ENCODE data around the gene ZNF701. TPM values are rescaled to one million over a fixed set of nuclear protein-coding genes. Genes with fewer than 3 reads are reported as not detected.
"Not testable (repeated sequence)": the region's sequence is repeated elsewhere in the genome, so short reads cannot be mapped to it uniquely, and the experiment has no call there.

The ZNF701 gene
- total and polyA plus RNA-seq, 12 donors, result 4.0 to 21.3 (median 11.1) TPM

- Histone ChIP-seq H3K9me3 (replicated peaks in 1 of 3) (peaks cover 0 to 19% (median 0%) of the 10 kb centered on the region in 3 donors), H3K27me3 (no peaks in the 10 kb centered on the region), H3K4me3 (no peak overlapping the region), H3K27ac (no peak overlapping the region), H3K36me3 (replicated peaks in 1 of 2) (no peaks in the 10 kb centered on the region), H3K4me1 (replicated peaks in 1 of 2) (peaks cover 0 to 3% of the 10 kb centered on the region in 2 donors)
- 90 to 94% (median 93%) methylated on average over 6 of the region's 6 CpGs for WGBS, 4 donors
- TF ChIP-seq POLR2A (IDR thresholded peaks at IDR 0.05), result no peak
- TF ChIP-seq CTCF (IDR thresholded peaks at IDR 0.05), result no peak
- no peak for DNase-seq
- intact Hi-C loops (cut with DNase I), result no loop called here
Measured at GRCh38 chr19:52566121-52566520, 4.0 kb upstream of the ZNF701 start.

DNA sequence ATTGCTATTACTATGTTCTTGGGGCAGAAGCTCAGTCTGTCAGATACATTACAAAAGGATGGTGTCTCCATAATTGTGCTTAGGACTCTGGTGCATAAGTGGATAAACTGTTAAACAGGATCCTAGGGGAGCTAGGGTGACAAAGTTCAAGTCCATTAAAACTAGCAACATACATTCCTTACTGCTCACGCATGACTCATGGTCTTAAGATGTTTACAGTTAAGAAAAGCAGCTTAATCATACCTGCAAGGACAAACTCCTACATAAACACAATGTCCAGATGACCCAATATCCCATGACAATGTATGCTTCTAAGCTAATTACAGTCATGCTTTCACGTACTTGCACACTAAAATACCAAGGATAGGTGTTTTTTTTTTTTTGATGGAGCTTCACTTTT is 3.5 kb upstream of the ZNF701 start:
- intact Hi-C loops (cut with DNase I), result no loop called here
- peaks cover 0 to 19% (median 0%) of the 10 kb centered on the region in 3 donors for H3K9me3 ChIP-seq (replicated peaks in 1 of 3)
- WGBS, 4 donors, result 91 to 95% (median 92%) methylated on average over 2 of the region's 2 CpGs
- TF ChIP-seq CTCF (IDR thresholded peaks at IDR 0.05), result no peak
- TF ChIP-seq POLR2A (IDR thresholded peaks at IDR 0.05), result no peak
- H3K27ac ChIP-seq, result no peak overlapping the region
- DNase-seq, result no peak
- no peak overlapping the region for H3K4me3 ChIP-seq
- no peaks in the 10 kb centered on the region for H3K27me3 ChIP-seq
- H3K36me3 ChIP-seq (replicated peaks in 1 of 2), result no peaks in the 10 kb centered on the region
- H3K4me1 ChIP-seq (replicated peaks in 1 of 2), result peaks cover 0 to 3% of the 10 kb centered on the region in 2 donors

- no peak for DNase-seq
- H3K36me3 ChIP-seq (replicated peaks in 1 of 2), result no peaks in the 10 kb centered on the region
- peaks cover 0 to 3% of the 10 kb centered on the region in 2 donors for H3K4me1 ChIP-seq (replicated peaks in 1 of 2)
- H3K9me3 ChIP-seq (replicated peaks in 1 of 3), result peaks cover 0 to 14% (median 0%) of the 10 kb centered on the region in 3 donors
- H3K27ac ChIP-seq, result no peak overlapping the region
- intact Hi-C loops (cut with DNase I), result no loop called here
- no peaks in the 10 kb centered on the region for H3K27me3 ChIP-seq
- H3K4me3 ChIP-seq, result no peak overlapping the region
- 96 to 99% (median 97%) methylated on average over 13 to 14 of the region's 14 CpGs for WGBS, 4 donors
- TF ChIP-seq CTCF (IDR thresholded peaks at IDR 0.05) (no peak), POLR2A (IDR thresholded peaks at IDR 0.05) (no peak)
Measured at GRCh38 chr19:52567921-52568320, 2.2 kb upstream of the ZNF701 start.

DNA sequence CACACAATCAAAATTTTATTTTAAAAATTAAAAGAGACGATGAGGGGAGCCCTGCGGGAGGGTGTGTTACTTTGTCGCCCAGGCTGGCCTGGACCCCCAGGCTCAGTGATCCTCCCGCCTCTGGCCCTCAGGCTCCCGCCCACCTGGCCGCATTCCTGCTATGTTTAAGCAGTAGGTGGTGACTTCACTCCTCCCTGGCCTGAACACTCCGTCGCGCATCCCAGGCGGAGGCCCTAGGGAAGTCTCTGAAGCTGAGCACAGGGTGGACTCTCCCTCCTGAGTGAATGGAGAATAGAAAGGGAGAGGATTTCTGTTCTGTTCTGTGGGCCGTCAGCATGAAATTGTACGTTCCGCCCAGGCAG is 468 bp upstream of the ZNF701 start:
- intact Hi-C loops (cut with DNase I), result not testable (repeated sequence)

DNA sequence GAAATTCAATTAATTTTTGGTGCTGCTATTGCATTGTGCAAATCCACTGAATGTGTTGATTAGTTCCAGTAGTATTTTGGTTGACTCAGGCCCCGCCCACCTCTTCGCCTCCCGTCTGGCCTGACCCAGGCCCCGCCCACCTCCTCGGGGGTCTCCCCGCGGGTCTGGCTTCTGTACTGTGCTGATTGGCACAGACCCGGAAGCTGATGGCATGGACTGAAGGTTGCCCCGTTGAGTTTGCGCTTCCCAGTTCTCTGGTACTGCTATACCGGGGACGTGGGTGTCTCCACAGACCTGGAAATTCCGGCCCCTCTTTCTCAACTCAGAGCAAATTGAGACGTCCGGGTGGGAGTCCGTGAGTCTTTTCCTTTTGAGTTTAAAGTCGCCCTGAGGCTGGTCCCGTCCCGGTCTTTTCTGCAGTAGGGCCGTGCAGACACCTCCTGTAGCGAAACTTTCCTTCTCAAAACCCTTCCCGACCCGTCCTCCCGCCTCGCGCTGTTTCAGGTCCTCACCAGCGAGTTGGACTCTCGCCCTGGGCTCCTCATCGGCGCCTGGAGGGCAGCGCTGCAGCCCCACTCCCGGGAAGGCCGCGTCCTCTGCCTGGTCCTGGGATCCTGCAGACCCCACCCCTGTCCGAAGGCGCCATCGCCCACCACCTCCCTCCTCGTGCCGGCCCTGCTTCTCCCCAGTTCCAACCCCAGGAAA is 14.8 kb downstream of the ZNF701 start:
- H3K4me1 ChIP-seq (replicated peaks in 1 of 2), result no peaks in the 10 kb centered on the region
- no peaks in the 10 kb centered on the region for H3K27me3 ChIP-seq
- WGBS, 4 donors, result 40 to 69% (median 55%) methylated on average over 33 to 39 of the region's 39 CpGs
- H3K4me3 ChIP-seq, result no peak overlapping the region
- no peak overlapping the region for H3K27ac ChIP-seq
- intact Hi-C loops (cut with DNase I), result no loop called here
- TF ChIP-seq CTCF (IDR thresholded peaks at IDR 0.05) (no peak), POLR2A (IDR thresholded peaks at IDR 0.05) (no peak)
- peak in 1 of 7 donors; percentile 52 for DNase-seq
- peaks cover 0 to 4% (median 0%) of the 10 kb centered on the region in 3 donors for H3K9me3 ChIP-seq (replicated peaks in 1 of 3)
- H3K36me3 ChIP-seq (replicated peaks in 1 of 2), result peaks cover 0 to 18% of the 10 kb centered on the region in 2 donors

More for the DNA sequence above, 468 bp upstream of the ZNF701 start:
- Histone ChIP-seq H3K9me3 (replicated peaks in 1 of 3) (peaks cover 0 to 14% (median 0%) of the 10 kb centered on the region in 3 donors), H3K27ac (peak overlapping the region in 4 of 5 donors; percentile 69 to 89 (median 78)), H3K4me3 (peak overlapping the region in 2 of 4 donors; percentile 54 to 65)
- not testable (repeated sequence) for H3K36me3 ChIP-seq (replicated peaks in 1 of 2); H3K4me1 ChIP-seq (replicated peaks in 1 of 2); H3K27me3 ChIP-seq
- peak in 2 of 7 donors; percentile 29 to 38 for DNase-seq
- 5 to 13% (median 9%) methylated on average over 11 to 13 of the region's 13 CpGs for WGBS, 4 donors

All from adrenal gland (tissue), 12 donors.